Activated T-helper 1 cell treated with Interleukin-2 at 50 U/mL for 16 hours (primary cell): ENCODE results near the gene SLC9A4.

Source experiments
- DNase-seq: peaks from one replicate; pipeline ENCODE4 v3.0.0-alpha.2; 2020; ENCODE audit warnings: low read depth

SLC9A4 gene

DNA sequence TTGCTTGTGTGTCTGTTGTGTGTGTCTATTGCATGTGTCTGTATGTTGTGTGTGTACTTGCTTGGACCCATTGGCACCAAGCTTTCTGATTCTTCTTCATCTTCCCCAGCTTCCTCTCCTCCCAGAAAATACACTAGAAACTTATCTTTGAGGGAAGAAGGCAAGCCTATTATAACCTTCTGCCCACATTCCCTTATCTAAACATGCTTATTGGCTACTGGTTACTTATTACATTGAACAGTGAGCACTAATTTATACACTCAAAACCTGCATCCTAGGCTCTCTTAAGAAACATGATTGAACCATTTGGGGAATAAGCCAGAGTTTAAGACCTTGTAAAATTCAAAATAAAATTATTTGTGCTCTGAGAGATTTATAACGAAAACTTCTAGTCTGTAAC is 26.5 kb downstream of the SLC9A4 start:
- no peak for DNase-seq

DNA sequence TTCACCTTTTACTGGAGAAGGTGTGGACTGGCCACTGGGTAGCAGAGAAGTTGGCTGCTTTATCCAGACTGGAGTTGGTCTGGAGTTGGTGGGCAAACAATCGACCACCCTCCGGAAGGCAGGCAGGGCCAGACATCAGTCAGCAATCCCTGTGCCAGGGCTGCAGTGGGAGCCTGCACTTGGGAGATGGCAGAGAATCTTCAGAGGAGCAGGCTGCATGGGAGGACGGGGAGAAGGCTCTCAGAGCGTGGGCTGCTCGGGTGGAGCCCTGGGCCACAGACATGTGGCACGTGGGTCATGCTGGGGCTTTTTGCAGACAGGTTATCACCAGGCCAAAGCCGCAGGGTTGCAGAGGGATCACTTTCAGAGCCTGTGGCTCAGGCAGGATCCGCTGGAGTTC is 29.6 kb downstream of the SLC9A4 start:
- DNase-seq, result no peak

DNA sequence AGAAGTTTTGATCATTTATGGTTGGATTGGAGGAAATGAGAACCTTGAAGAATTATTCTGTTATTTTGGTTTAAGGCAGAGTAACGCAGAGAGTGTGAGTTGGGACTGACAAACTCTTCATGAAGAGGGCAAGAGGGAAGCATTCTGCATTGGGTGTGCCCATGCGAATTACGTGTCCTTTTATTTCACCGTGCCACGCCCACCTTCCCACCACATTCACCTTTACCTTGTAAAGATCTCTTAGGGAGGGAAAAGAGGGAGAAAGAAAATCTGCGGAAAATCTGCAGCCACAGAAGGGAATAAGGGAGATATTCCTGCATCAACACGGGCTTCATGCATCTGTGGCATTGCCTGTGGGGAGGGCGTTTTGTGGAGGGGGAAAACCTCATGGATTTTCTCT is 31.8 kb downstream of the SLC9A4 start:
- DNase-seq, result no peak

DNA sequence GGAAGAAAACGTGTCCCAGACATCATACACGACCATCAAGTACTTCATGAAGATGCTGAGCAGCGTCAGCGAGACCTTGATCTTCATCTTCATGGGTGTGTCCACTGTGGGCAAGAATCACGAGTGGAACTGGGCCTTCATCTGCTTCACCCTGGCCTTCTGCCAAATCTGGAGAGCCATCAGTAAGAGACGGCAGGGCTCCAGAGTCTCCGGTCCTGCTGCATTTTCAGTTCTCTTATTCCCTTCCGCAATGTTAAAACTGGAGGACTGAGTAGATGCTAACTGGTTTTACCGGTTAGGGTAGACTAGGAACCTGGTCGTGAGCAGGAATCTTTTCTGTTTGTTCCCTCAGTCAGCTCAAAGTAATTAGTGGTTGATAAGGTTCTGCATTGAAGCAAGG is 32.3 kb downstream of the SLC9A4 start:
- DNase-seq, result no peak

DNA sequence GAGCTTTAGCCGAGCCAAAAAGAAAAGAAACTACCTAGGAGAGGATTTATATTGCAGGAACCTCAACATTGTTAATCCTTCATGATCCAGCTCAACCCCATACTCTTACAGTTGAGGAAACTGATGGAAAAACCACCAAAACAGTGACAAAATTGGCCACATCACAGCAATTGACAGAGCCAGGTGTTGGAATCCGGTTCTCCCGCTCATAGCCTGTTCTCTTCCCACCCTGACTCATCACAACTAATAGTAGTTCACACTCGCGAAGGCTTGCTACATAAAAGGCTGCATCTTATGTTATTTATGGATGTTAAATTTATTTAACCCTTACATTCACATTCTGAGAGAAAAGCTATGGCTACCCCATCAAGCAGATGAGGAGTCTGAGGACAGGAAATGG is 33.7 kb downstream of the SLC9A4 start:
- DNase-seq, result no peak

DNA sequence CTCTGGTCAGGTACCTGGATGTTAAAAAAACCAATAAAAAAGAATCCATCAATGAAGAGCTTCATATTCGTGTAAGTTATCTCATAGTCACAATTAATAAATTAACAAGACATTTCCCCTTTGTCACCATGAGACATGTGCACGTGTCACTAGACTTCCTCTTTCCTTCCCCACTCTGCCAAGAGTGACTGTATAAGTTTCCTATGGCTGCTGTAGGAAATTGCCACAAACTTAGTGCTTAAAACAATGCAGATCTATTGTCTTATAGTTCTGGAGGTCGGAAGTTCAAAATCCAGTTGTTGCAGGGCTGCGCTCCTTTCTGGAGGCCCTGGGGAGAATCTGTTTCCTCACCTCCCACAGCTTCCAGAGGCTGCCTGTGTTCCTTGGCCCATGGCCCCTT is 35.8 kb downstream of the SLC9A4 start:
- no peak for DNase-seq

DNA sequence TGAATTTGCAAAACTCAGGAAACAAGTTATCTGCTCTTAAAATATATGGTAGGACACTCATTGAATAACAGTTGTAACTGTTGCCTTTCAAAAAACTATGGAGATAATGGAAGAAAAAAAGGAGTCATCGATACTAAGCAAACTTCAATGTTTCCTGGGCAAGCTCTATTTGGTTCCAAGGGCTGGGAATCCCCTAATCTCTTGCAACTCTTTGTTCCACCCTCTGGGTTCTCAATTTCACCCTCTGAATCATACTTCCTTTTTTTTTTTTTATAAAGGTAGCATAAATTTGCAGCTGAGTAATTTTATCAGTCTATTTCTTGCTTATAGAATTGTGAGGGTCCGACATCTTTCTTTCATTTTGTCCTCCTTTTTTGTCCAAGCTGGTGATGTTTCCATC is 36.7 kb downstream of the SLC9A4 start:
- no peak for DNase-seq

DNA sequence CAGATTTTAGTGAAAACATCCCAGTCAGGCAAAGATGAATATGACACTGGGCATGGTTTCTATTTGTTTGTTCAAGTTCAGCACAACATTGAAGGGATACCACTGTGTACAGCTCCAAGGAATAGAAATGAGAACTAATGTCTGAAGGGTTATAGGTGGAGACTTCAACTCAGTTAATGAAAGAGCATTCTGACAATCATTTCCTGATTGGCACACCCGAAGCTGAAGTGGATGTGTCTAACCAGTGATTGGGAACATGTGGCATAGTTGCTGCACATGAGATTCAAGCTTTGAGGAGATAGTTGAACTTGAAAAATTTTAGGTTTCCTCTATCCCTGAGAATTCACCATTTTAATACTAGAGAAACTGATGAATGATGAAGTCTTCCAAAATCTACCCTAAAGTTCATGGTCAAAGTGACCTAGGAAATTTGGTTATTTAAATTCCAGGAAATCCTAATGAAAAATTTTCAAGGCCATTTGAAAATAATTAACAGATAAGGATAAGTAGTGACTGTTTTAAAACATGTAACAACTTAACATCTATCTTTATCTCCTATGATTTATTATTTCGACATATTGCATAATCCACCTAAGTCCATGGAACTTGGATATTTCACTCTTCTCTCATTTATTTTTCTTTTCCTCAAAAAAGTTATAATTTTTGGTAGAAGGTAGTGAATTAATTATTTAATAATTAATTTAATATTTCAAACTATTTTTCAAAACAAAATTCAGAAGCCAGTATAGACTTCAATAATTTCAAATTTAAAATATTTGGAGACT is 38.0 kb downstream of the SLC9A4 start:
- no peak for DNase-seq

DNA sequence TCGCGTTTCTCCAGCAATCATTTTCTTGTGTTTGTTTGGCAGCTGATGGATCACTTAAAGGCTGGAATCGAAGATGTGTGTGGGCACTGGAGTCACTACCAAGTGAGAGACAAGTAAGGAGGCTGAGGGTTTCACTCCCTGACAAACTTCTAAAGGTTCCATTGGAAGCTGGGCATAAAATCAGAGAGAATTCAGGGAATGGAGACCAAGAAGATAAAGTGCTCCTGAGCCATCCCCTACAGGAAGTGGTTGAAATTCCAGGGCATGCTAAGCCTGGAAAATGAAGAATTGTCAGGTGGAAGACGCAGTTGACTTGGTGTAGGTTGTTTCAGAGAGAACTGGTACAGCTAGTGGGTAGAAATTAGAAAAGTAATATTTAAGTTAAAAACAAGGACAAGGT is 39.1 kb downstream of the SLC9A4 start:
- DNase-seq, result no peak

DNA sequence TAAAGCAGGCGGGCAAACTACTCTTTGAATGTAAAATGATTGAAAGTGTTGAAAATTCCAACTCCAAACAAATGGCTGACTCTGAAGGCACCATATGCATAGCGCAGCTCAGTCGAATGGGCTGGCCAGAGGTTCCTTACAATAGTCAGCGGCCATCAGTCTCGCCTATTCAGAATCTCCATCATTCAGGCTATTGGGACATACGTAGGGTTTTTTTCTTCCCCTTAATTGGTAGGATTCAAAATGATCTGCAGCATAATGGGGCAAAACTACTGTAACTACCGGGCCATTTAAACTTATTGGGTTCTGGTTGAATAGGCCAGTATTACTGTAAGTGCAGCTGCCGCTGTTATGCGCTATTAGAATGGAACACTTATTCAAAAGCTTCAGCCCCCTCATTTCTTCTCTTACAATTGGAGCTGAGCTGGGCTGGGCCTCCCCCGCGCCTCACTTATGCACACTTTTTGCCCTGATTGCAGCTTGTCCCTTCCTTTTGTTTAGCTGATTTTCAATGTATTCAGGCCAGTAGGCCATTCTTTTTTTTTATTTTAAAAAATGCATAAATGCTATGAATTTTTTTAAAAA is 40.4 kb downstream of the SLC9A4 start:
- no peak for DNase-seq

DNA sequence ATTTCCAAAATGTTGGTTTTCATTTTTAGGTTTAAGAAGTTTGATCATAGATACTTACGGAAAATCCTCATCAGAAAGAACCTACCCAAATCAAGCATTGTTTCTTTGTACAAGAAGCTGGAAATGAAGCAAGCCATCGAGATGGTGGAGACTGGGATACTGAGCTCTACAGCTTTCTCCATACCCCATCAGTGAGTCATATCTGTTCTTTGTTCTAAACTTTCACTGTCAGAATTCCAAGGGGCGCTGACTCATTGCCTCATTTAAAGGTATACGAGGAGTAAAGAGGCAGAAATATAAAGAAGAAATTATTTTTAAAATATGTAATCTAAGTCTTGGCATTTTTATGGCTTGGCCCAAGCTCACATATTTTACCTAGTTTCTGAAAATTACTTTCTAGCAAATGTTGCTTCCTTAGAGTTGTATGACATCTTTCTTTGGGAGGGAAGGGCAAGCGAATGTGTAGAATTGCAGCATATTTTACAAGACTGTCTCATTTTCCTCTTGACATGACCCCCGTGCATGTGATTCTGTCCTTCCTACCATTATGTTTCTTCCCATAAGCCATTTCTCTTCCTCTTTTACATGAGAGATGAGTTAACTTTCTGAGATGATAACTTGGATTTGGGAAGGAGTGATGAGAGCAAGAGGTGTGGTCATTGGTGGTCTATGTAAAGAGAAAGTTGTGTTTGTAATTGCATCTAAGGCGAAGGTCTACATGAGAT is 41.2 kb downstream of the SLC9A4 start:
- no peak for DNase-seq

DNA sequence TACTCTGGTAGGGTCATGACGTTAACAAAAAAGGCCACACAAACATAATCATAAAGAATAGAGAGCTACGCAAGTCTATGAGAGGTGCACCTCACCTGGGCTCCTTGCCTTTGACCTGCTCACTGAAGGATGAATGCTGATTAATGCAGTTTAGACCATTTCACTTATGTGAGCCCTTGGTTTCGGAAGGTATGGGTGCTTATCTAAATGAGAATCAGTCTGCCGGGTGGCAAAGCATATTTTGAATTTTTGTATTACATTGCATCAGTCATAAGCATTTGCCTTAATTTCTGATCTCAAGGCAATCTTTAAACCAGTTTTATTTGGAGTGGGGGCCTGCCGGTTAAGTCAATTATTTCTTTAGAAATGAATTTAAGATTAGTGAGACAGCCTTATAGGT is 42.8 kb downstream of the SLC9A4 start:
- DNase-seq, result no peak

DNA sequence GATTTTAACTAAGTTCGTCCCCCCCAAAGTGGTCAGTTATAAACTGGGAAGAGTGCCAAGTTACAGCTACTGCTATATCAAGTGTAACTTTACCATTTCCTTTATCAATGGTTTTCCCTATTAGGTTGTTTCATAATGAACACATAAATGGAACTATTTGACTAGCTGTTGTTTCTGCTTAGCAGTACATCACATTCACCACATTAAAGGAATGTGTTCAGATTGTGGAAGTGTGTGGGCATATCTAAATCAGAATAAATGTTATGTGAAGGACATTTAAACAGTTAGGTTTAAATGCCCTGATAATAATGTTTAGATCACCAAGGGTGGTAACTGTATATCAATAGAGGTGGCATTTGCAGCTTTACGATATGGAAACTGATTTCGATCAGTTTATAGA is 45.1 kb downstream of the SLC9A4 start:
- DNase-seq, result no peak

DNA sequence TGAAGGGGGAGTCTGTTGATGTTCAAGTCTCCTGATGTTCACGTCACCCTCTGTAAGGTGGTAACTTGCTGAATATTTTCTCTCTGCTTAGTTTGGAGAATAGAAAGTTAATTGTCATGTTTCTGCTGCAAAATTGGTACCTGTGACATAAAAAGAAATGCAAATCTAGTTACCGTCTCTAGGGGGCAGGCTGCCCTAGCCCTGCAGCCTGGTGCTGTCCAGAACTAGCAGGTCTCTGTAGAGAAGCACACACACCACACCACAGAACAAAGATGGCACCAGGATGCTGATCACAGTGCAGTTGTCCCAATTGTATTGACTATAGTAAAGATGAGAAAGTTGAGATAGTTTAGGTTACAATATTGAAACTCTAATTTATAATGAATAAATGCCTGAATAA is 47.0 kb downstream of the SLC9A4 start:
- no peak for DNase-seq

DNA sequence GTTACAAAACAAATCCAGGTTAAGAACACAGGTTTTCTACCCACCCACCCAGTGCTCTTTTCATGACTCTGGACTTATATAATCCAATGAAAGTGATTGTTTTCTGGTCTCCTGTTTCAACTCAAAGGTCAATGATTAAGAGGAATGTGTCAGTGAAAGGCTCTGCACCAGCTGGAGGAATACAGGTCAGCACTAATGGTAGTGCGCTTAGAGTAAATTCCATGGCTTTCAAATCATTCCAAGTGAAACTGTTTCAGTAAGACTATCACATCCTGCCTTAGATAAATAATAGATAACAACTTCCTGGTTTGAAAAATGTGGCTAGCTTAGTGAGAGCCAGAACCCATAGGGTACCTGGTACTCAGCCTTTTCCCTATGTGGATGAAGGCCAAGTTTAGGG is 47.8 kb downstream of the SLC9A4 start:
- no peak for DNase-seq

DNA sequence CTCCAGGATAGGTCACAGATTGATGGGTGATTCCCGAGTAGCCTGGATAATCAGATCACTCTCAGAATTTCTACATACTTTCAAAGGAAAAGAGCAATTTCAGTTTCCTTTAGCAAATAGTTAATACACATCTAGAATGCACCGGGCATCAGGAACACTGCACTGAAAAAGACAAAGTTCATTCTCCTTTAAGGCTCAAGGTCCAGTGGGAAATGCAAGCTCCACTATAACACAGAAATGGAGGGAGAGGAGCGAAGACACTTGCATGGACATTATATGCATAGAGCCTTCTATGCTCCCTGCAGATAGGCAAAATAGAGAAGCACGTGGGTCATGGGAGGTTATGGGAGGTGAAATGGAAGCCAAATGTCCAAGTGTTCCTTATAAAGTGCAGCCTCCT is 49.1 kb downstream of the SLC9A4 start:
- DNase-seq, result no peak

DNA sequence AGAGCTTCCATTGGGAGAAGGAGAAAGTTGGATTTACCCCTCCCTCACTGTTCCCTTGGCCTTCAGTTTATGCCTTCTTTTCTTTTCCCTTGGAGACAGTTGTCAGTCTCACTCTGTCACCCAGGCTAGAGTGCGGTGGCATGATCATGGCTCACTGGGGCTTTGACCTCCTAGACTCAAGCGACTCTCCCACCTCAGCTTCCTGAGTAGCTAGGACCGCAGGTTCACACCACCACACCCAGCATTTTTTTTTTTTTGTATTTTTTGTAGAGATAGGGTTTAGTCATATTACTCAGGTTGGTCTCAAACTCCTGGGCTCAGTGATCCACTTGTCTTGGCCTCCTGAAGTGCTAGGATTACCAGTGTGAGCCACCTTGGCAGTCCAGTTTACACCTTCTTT is 49.9 kb downstream of the SLC9A4 start:
- DNase-seq, result no peak

DNA sequence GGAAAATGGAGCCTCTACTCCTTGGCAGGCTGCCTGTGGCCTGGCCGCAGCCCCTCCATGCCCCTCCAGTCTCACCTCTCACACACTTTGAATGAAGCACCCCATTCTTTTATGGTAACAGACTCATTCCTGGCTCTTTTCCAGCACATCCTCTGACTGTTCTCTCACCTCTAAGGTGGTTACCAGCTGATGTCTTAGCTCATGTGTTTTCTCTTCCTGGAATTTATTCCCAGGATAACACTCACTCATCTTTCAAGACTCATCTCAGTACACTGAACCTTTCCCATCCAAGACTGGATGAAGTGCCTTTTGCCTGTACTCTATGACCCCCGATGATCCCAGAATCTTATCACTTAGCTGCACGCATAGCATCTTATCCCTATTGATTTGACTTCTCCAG is 50.6 kb downstream of the SLC9A4 start:
- no peak for DNase-seq

DNA sequence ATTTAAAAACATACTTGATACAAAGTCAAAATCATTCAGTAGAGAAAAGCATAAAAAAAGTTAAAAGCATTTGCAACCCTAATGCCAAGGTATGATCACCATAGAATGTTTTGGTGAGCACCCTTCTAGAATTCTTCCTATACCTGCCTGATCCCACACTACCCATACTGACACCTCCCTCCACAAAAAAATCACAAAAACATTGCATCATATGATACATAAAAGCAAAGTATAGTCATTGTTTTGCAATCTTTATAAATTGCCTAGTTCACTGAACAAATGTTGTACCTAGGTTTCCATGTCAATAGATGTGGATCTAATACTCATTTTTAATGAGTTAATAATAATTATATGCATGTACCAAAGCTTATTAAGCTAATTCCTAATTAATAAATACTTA is 54.1 kb downstream of the SLC9A4 start:
- DNase-seq, result no peak

DNA sequence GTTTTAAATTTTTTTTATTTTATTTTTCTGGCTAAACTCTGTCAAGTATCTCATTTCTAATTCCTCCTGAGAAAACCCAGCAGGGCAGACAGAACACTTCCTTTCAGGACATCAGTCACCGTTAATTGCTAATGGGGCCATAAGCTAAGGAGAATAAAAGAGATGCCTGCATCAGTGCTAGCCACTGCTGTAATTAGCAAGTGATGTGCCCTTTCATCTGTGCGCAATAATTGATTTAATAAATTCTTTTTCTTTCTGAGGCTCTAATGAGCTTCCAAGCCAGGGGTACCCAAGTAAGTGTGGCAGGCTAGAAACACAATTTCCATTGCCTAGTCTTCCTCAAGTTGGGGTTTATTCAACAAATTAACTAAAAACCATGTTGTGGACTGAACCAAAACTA is 65.5 kb downstream of the SLC9A4 start:
- DNase-seq, result no peak

DNA sequence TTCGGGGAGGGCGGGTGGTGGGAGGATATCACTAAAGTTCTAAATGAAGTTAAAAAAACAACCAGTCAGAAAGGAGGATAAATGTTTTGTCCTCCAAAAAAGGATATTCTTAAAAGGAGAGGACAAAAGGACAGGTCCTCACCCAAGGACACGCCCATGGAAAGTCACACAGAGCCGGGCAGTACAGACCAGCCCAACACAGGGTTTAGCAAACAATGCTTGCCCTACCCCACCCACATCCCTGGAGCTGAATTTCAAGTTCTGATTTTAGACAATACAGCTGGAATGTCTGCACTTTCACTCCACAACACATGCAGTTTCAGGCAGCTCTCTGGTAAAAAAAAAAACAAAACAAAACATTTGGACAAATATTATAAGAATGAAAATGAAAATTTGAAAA is 67.9 kb downstream of the SLC9A4 start:
- no peak for DNase-seq

DNA sequence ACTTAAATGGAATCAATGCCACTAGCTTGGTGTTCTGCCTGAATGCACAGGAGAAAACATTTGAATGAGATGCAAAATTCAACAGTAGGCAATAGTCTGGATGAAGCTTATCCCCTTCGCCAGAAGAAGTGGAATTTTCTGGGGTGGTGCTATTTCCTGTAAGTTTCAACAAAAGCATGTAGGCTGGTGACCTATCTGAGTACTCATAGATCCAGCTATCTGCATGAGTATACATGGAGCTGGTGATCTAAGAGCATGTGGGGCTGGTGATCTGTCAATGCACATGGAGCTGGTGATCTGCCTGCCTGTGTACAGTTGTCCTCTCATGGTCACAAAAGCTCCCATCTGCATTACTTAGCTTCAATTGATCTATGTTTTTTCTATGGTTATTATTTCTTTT is 71.2 kb downstream of the SLC9A4 start:
- no peak for DNase-seq

DNA sequence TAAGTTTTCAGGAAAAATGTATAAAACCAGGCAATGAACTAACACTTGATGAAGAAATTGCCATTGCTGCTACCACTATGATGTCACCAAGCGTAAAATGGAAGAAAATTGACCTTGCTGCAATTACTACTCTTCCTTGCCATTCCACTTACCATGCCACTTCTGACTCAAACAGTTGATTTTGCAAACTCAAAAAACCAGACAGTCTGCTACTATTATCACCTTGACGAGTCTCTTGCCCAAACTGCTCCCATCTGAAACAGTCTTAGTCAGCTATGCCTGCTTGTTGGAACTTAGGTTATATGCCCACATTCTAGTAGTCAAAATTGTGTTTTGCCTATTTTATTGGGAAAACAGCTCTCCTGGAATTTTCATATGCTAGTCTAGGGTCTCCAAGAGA is 74.4 kb downstream of the SLC9A4 start:
- DNase-seq, result no peak

DNA sequence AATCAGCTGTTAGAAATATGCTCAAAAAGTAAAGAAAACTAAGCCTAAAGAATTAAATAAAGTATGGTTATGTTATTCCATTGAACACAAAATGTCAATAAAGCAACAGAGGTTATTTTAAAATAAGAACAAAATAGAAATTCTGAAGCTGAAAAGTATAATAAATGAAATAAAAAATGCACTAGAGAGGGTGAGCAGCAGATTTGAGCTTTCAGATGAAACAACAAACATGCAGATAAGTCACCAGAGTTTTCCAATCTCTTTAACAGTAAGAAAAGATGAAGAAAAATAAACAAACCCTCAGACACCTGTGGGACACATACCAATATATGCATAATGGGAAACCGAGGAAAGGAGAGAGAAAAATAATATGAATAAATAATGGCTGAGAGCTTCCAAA is 76.0 kb downstream of the SLC9A4 start:
- no peak for DNase-seq
